ENCODE data around the gene ST3GAL6.
"Not testable (repeated sequence)": the region's sequence is repeated elsewhere in the genome, so short reads cannot be mapped to it uniquely, and the experiment has no call there.

The ST3GAL6 gene

GRCh38 chr3:98807561-98807960 lies 44.4 kb downstream of the ST3GAL6 start:
- no peak for DNase-seq

GRCh38 chr3:98808071-98808470 lies 44.9 kb downstream of the ST3GAL6 start:
- no peak for DNase-seq

DNA sequence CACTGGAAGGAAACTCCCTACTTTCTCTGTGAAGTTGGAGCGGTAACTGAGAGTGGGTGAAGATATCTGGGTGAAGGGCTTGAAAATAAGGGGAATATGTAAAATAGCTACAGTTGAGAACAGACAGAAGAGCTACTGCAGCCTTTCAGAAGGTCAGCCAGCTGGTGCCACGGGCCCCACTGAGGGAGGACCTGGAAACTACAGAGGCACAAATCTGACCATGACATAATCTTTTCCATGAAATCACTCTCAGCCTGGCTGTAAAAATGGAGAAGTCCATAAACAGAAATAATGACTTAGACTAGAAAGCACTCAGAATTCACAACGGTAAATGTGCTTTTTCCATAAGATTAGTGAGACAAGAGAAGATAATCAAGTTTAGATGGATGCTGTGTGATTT lies 46.4 kb downstream of the ST3GAL6 start:
- no peak for DNase-seq

- DNase-seq: no peak
These were observed 47.9 kb downstream of the ST3GAL6 start for GRCh38 chr3:98811048-98811447.

DNA sequence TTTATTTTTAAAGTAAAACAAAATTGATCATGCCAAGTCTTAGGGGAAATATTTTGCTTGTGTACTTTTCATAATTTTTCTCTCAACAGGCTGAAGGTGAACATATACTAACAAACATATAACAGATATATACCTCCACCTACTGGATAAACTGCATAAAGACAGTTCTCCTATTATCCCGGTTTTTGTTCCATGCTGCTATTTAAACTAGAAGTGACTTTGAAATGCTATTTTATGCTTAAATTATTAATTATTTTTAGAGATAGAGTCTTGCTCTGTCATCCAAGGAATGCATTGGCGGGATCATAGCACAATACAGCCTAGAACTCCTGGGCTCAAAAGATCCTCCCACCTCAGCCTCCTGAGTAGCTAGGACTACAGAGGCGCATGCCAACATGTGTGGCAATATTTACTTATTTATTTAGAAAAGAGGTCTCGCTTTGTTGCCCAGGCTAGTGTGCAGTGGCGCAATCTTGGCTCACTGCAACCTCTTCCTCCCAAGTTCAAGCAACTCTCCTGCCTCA lies 49.8 kb downstream of the ST3GAL6 start:
- no peak for DNase-seq

DNA sequence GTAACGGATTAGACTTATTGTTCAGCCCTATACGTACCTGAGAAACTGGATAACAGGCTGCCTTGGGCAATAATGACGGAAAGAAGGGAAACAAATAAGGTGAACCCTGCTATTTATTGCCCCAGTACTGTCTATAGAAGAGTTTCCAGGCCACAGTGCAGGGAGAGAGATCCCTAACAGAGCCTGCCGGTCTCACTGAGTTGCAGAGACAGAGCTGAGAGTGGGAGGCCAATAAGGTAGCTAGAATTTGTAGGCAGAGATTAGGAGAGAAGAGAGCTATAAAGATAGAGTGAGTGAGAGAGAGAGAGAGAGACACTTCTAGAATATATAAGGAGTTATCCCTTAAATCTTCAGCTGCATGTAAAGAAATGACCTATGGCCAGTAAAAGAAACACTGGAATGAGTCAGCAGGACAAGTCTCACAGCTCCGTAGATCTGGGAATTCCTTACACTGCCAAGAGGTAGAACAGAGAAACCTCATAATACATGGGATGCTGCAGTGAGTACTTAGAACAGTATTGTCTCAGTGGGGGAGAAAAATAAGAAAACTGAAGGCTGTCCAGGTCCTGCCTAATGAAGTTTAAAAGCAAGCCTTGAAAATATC lies 51.8 kb downstream of the ST3GAL6 start:
- DNase-seq: no peak

DNA sequence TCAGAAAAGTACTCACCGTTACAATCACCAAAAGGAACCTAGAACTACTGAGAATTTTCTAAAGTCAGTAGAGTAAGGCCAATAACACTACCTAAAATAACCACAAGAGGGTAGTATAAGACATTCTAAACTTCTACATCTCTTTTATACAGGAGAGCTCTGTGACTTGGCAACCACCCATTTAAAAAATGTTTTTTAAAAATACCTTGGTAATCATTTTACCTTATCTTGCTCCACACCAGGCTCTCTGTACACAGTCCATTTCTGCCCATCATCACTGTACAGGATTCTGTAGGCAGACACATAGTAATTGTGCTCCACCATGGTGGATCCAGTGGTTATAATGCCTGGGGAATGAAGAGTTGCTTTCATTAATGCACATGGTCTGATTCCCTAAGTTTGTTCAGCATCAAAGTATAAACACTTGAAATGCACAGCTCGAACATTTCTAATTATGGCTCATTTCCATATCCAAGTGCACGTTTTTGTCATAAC lies 54.5 kb downstream of the ST3GAL6 start:
- DNase-seq: peak; percentile 45

GRCh38 chr3:98821063-98821462 lies 57.9 kb downstream of the ST3GAL6 start:
- DNase-seq: no peak

DNA sequence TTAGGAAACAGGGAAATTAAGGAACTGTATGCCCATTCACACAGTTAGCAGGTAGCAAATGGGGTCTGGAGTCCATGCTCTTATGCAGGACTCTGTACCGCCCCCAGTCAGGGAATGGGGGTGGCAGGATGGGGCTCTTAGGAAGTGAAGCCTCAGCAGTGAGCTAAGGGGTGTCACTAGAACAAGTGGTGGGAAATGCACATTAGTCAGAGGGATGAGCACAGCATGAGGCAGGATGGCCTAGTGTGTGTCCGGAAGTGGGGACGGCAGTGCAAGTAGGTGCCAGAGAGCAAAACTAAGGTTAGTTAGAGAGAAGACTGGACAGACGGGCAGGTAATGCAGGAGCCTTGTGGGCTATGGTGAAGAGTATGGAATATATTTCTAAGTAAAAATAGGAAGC lies 60.7 kb downstream of the ST3GAL6 start:
- no peak for DNase-seq

DNA sequence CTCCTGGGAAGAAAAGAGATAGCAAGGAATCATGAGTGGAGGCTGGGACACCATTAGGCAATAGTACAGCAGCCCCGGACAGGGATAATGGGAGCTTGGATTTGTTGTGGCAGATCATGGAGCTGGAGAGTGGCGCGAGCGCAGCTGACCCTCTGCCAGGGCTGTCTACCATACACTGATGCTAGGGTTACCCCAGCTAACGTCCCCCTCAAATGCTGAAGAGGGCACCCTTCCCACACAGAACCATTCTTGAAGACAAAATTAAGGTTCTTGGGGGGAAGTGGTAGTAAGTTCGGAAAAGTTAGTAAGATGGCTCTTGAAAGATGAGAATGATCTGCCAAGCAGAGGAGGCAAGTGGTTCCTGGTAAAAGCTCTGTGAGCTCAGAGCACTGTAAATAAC lies 61.1 kb downstream of the ST3GAL6 start:
- DNase-seq: no peak

GRCh38 chr3:98826126-98826525 lies 63.0 kb downstream of the ST3GAL6 start:
- no peak for DNase-seq

GRCh38 chr3:98827221-98827920 lies 64.2 kb downstream of the ST3GAL6 start:
- DNase-seq: no peak

DNA sequence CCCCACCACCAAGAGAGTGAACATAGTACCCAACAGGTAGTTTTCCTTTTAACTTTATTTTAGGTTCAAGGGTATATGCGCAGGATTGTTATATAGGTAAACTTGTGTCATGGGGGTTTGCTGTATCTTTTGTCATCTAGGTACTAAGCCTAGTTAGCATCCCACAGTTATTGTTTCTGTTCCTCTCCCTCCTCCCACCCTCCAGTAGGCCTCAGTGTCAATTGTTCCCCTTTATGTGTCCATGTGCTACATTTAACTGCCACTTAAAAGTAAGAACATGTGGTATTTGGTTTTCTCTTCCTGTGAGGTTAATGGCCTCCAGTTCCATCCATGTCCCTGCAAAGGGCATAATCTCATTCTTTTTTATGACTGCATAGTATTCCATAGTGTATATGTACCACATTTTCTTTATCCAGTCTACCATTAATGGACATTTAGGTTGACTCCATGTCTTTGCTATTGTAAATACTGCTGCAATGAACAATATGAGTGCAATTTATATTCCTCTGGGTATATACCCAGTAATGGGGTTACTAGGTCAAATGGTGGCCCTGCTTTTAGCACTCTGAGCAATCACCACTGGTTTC lies 66.2 kb downstream of the ST3GAL6 start:
- DNase-seq: no peak

GRCh38 chr3:98831060-98831459 lies 67.9 kb downstream of the ST3GAL6 start:
- DNase-seq: not testable (repeated sequence)

DNA sequence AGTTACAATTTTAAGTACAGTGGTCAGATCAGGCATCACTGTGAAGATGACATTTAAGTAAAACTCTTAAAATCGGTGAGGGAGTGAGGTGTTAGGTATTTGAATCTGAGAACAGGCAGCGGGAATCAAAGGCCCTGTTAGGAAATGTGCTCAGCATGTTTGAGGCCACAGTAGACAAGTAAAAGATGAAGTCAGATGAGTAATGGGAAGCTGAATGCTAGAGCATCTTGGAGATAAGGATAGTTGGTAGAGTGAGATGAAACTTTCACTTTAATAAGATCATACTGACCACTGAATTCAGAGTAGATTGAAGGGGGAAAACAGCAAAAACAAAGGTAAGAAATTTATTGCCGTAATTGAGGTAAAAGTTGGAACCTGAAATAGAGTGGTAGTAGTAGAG lies 76.7 kb downstream of the ST3GAL6 start:
- DNase-seq: no peak

- no peak for DNase-seq
These were observed 80.3 kb downstream of the ST3GAL6 start for GRCh38 chr3:98843266-98843959.

All from NCI-H2107 (cell line).